NCI-H1417 treated with DMSO at 0.1 percent for 48 hours (cell line): ENCODE data around the gene OSBPL6.

Source experiments
- DNase-seq: peaks from one replicate; lab custom pipeline; 2025; lab: John Stamatoyannopoulos, UW

Gene OSBPL6

GRCh38 chr2:178448968-178449661, 254.8 kb downstream of the OSBPL6 start:
- DNase-seq, result no peak

GRCh38 chr2:178449700-178450523, 255.6 kb downstream of the OSBPL6 start:
- no peak for DNase-seq

GRCh38 chr2:178450524-178450773, 256.1 kb downstream of the OSBPL6 start:
- no peak for DNase-seq

- peak; percentile 93 for DNase-seq
Observed at GRCh38 chr2:178450774-178451525, 256.6 kb downstream of the OSBPL6 start, which contains the start of the genes PJVK and PRKRA. Gene PJVK (plus strand): TSS chr2:178451378. CDS start chr2:178453410, 2,032 bp downstream. Gene PRKRA (minus strand): TSS chr2:178451175. CDS start chr2:178451030, 145 bp downstream.

- DNase-seq, result no peak
Observed at GRCh38 chr2:178452334-178452733, 258.0 kb downstream of the OSBPL6 start.
